ENCODE measurements around the gene TBC1D2B. TPM values are rescaled to one million over a fixed set of nuclear protein-coding genes. Genes with fewer than 3 reads are reported as not detected.

The TBC1D2B gene
- total RNA-seq, 4 donors from 2014 or later = 31.3 to 58.8 (median 32.7) TPM

DNA sequence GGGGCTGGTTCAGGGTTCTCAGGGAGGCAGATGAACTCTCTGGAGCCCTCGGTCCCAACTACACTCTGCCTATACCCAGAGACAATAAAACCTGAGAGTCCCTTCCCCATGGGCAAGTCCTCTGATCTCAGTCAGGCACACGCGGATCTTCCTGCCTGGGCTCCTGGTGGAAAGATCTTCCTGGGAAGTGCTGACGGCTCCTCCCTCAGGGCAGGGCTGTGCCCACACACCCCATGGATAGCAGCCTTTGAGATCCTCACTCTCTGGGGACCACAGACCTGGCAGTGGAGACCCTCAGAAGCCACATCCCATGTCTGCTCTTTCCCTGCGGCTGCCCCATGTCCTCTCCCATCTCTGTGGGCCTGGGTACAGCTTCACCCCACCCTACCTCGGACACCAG is 25.2 kb upstream of the TBC1D2B start:
- Histone ChIP-seq H3K4me3 (no peak overlapping the region), H3K9me3 (no peaks in the 10 kb centered on the region), H3K27me3 (no peaks in the 10 kb centered on the region), H3K27ac (replicated peaks in 1 of 4) (no peak overlapping the region), H3K4me1 (no peaks in the 10 kb centered on the region), H3K36me3 (no peaks in the 10 kb centered on the region)
- no peak for DNase-seq (ENCODE audit: extremely low spot score)
- TF ChIP-seq, protein P1, sequence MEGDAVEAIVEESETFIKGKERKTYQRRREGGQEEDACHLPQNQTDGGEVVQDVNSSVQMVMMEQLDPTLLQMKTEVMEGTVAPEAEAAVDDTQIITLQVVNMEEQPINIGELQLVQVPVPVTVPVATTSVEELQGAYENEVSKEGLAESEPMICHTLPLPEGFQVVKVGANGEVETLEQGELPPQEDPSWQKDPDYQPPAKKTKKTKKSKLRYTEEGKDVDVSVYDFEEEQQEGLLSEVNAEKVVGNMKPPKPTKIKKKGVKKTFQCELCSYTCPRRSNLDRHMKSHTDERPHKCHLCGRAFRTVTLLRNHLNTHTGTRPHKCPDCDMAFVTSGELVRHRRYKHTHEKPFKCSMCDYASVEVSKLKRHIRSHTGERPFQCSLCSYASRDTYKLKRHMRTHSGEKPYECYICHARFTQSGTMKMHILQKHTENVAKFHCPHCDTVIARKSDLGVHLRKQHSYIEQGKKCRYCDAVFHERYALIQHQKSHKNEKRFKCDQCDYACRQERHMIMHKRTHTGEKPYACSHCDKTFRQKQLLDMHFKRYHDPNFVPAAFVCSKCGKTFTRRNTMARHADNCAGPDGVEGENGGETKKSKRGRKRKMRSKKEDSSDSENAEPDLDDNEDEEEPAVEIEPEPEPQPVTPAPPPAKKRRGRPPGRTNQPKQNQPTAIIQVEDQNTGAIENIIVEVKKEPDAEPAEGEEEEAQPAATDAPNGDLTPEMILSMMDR (IDR thresholded peaks at IDR 0.05) = no peak
- no peak for TF ChIP-seq EP300 (IDR thresholded peaks at IDR 0.05)
- no peak for TF ChIP-seq POLR2A (IDR thresholded peaks at IDR 0.05; ENCODE audit: low read depth)
- TF ChIP-seq POLR2AphosphoS5 (IDR thresholded peaks at IDR 0.05) = no peak
- intact Hi-C loops (cut with DNase I) = no loop called here
- WGBS = 93% methylated on average over 6 of the region's 6 CpGs

GRCh38 chr15:78102211-78102610 is 24.7 kb upstream of the TBC1D2B start:
- Histone ChIP-seq H3K27me3 (no peaks in the 10 kb centered on the region), H3K4me1 (no peaks in the 10 kb centered on the region), H3K27ac (replicated peaks in 1 of 4) (no peak overlapping the region), H3K9me3 (no peaks in the 10 kb centered on the region), H3K4me3 (no peak overlapping the region), H3K36me3 (no peaks in the 10 kb centered on the region)
- TF ChIP-seq EP300 (IDR thresholded peaks at IDR 0.05) = no peak
- TF ChIP-seq POLR2AphosphoS5 (IDR thresholded peaks at IDR 0.05) = no peak
- TF ChIP-seq, protein P1 (IDR thresholded peaks at IDR 0.05) = no peak
- TF ChIP-seq POLR2A (IDR thresholded peaks at IDR 0.05; ENCODE audit: low read depth) = no peak
- no peak for DNase-seq (ENCODE audit: extremely low spot score)
- intact Hi-C loops (cut with DNase I) = no loop called here
- WGBS = 83% methylated on average over 1 of the region's 1 CpG

- intact Hi-C loops (cut with DNase I) = no loop called here
- TF ChIP-seq POLR2AphosphoS5 (IDR thresholded peaks at IDR 0.05) (no peak), EP300 (IDR thresholded peaks at IDR 0.05) (no peak), POLR2A (IDR thresholded peaks at IDR 0.05; ENCODE audit: low read depth) (no peak)
- TF ChIP-seq, protein P1 (IDR thresholded peaks at IDR 0.05) = no peak
- Histone ChIP-seq H3K36me3 (no peaks in the 10 kb centered on the region), H3K27ac (replicated peaks in 1 of 4) (no peak overlapping the region), H3K4me3 (no peak overlapping the region), H3K4me1 (no peaks in the 10 kb centered on the region), H3K27me3 (no peaks in the 10 kb centered on the region), H3K9me3 (no peaks in the 10 kb centered on the region)
- 93% methylated on average over 5 of the region's 5 CpGs for WGBS
- DNase-seq (ENCODE audit: extremely low spot score) = no peak
Measured at GRCh38 chr15:78101423-78102105, 24.1 kb upstream of the TBC1D2B start.

- Histone ChIP-seq H3K27me3 (no peaks in the 10 kb centered on the region), H3K9me3 (no peaks in the 10 kb centered on the region), H3K4me3 (no peak overlapping the region), H3K4me1 (no peaks in the 10 kb centered on the region), H3K27ac (replicated peaks in 1 of 4) (no peak overlapping the region), H3K36me3 (no peaks in the 10 kb centered on the region)
- no peak for TF ChIP-seq POLR2A (IDR thresholded peaks at IDR 0.05; ENCODE audit: low read depth)
- no peak for TF ChIP-seq POLR2AphosphoS5 (IDR thresholded peaks at IDR 0.05)
- no peak for TF ChIP-seq EP300 (IDR thresholded peaks at IDR 0.05)
- TF ChIP-seq, protein P1 (IDR thresholded peaks at IDR 0.05) = no peak
- intact Hi-C loops (cut with DNase I) = no loop called here
- DNase-seq (ENCODE audit: extremely low spot score) = no peak
- no CpG with 5 or more reads among the region's 2 CpGs for WGBS
Measured at GRCh38 chr15:78100886-78101285, 23.4 kb upstream of the TBC1D2B start.

All from esophagus muscularis mucosa (tissue), 4 donors.